HG02884 (cell line): Measurements from ENCODE around the gene DGAT2L6.

ENCODE experiments used
- ATAC-seq: cut with Tn5 transposase; IDR thresholded peaks from one replicate; pipeline ENCODE4 v1.9.1; 2021; ENCODE audit warnings: mild to moderate bottlenecking, moderate library complexity; ENCODE audit not compliant: unreplicated experiment

DGAT2L6 gene

GRCh38 chrX:70176938-70177533 lies at the start of gene DGAT2L6:
Gene DGAT2L6 (plus strand): TSS chrX:70177483. CDS start chrX:70177583, 100 bp downstream.
- ATAC-seq: peak; percentile 61

GRCh38 chrX:70128071-70128470 lies 49.2 kb upstream of the DGAT2L6 start:
- ATAC-seq: no peak

- ATAC-seq: no peak
These were observed 47.5 kb upstream of the DGAT2L6 start for GRCh38 chrX:70129816-70130215.

- no peak for ATAC-seq
These were observed 45.1 kb upstream of the DGAT2L6 start for GRCh38 chrX:70132224-70132623.

- ATAC-seq: peak; percentile 18
These were observed 44.4 kb upstream of the DGAT2L6 start for GRCh38 chrX:70132877-70133302.

GRCh38 chrX:70133303-70134115 lies 43.8 kb upstream of the DGAT2L6 start, which contains the start of gene IGBP1:
Gene IGBP1 (plus strand): TSS chrX:70133447. CDS start chrX:70133948, 501 bp downstream.
- peak; percentile 87 for ATAC-seq

GRCh38 chrX:70134116-70134477 lies 43.2 kb upstream of the DGAT2L6 start:
- ATAC-seq: peak; percentile 13

GRCh38 chrX:70138622-70139021 lies 38.7 kb upstream of the DGAT2L6 start:
- ATAC-seq: no peak

- ATAC-seq: no peak
These were observed 37.5 kb upstream of the DGAT2L6 start for GRCh38 chrX:70139736-70140135.

GRCh38 chrX:70141373-70141772 lies 35.9 kb upstream of the DGAT2L6 start:
- ATAC-seq: no peak

GRCh38 chrX:70166601-70167590 lies 10.4 kb upstream of the DGAT2L6 start:
- ATAC-seq: no peak

- ATAC-seq: no peak
These were observed 8.8 kb upstream of the DGAT2L6 start for GRCh38 chrX:70168238-70169188.

GRCh38 chrX:70169281-70169680 lies 8.0 kb upstream of the DGAT2L6 start:
- no peak for ATAC-seq

- ATAC-seq: no peak
These were observed 5.7 kb upstream of the DGAT2L6 start for GRCh38 chrX:70171624-70172023.

GRCh38 chrX:70172221-70172620 lies 5.1 kb upstream of the DGAT2L6 start:
- ATAC-seq: no peak

- no peak for ATAC-seq
These were observed 4.3 kb upstream of the DGAT2L6 start for GRCh38 chrX:70172964-70173363.

- no peak for ATAC-seq
These were observed 2.5 kb upstream of the DGAT2L6 start for GRCh38 chrX:70174754-70175153.

- no peak for ATAC-seq
These were observed 1.9 kb upstream of the DGAT2L6 start for GRCh38 chrX:70175338-70175737.

- no peak for ATAC-seq
These were observed 5.8 kb downstream of the DGAT2L6 start for GRCh38 chrX:70183091-70183490.

- no peak for ATAC-seq
These were observed 12.9 kb downstream of the DGAT2L6 start for GRCh38 chrX:70190225-70190624.
